AG20443 (cell line): ENCODE results near the gene TBL1X.
"Not testable (repeated sequence)": the region's sequence is repeated elsewhere in the genome, so short reads cannot be mapped to it uniquely, and the experiment has no call there.

Source experiments
- DNase-seq: peaks from one replicate; pipeline ENCODE4 v3.0.0; 2012; ENCODE audit warnings: low spot score, mixed read lengths

TBL1X gene

GRCh38 chrX:9464435-9465371 is at the start of gene TBL1X:
TBL1X (plus strand) TSS chrX:9465058; CDS start chrX:9653587, 188,529 bp downstream.
- peak; percentile 53 for DNase-seq

GRCh38 chrX:9416562-9417348 is 48.1 kb upstream of the TBL1X start:
- peak; percentile 50 for DNase-seq

GRCh38 chrX:9418262-9418661 is 46.6 kb upstream of the TBL1X start:
- no peak for DNase-seq

GRCh38 chrX:9420275-9421265 is 44.3 kb upstream of the TBL1X start:
- DNase-seq, result no peak

GRCh38 chrX:9429767-9430166 is 35.1 kb upstream of the TBL1X start:
- DNase-seq, result no peak

GRCh38 chrX:9430346-9430921 is 34.4 kb upstream of the TBL1X start:
- no peak for DNase-seq

- no peak for DNase-seq
Measured at GRCh38 chrX:9431281-9431680, 33.6 kb upstream of the TBL1X start.

- no peak for DNase-seq
Measured at GRCh38 chrX:9433596-9433995, 31.3 kb upstream of the TBL1X start.

- DNase-seq, result no peak
Measured at GRCh38 chrX:9434051-9434550, 30.8 kb upstream of the TBL1X start.

- not testable (repeated sequence) for DNase-seq
Measured at GRCh38 chrX:9435086-9435485, 29.8 kb upstream of the TBL1X start.

- DNase-seq, result no peak
Measured at GRCh38 chrX:9436812-9437211, 28.0 kb upstream of the TBL1X start.

GRCh38 chrX:9438933-9439494 is 25.8 kb upstream of the TBL1X start:
- peak; percentile 11 for DNase-seq

- DNase-seq, result no peak
Measured at GRCh38 chrX:9440116-9440844, 24.6 kb upstream of the TBL1X start.

- DNase-seq, result no peak
Measured at GRCh38 chrX:9442056-9442455, 22.8 kb upstream of the TBL1X start.

- no peak for DNase-seq
Measured at GRCh38 chrX:9443327-9443726, 21.5 kb upstream of the TBL1X start.

GRCh38 chrX:9447906-9448305 is 17.0 kb upstream of the TBL1X start:
- DNase-seq, result peak; percentile 25

GRCh38 chrX:9456250-9457074 is 8.4 kb upstream of the TBL1X start:
- no peak for DNase-seq

- not testable (repeated sequence) for DNase-seq
Measured at GRCh38 chrX:9458034-9458433, 6.8 kb upstream of the TBL1X start.

GRCh38 chrX:9458516-9459078 is 6.3 kb upstream of the TBL1X start:
- no peak for DNase-seq
